Psoas muscle (tissue), 8 donors: ENCODE measurements around the gene TMEM185A. TPM values are rescaled to one million over a fixed set of nuclear protein-coding genes. Genes with fewer than 3 reads are reported as not detected.
"Not testable (repeated sequence)": the region's sequence is repeated elsewhere in the genome, so short reads cannot be mapped to it uniquely, and the experiment has no call there.

Experiments
- ATAC-seq, 4 donors: fragments of 200-7000 bp; cut with Tn5 transposase; one replicate each; pipeline ENCODE4 v1.9.1; 2020; ENCODE audit warnings: moderate library complexity in 3 of 4, mild to moderate bottlenecking in 2 of 4
- DNase-seq, 2 donors: peaks; one replicate each; pipeline ENCODE4 v3.0.0-alpha.2; 2020
- H3K27ac ChIP-seq: fragments of 200-600 bp; one replicate; pipeline ENCODE4 v1.8.0; 2022
- H3K27me3 ChIP-seq, 3 donors: fragments of 200-600 bp in 1 of 3; one replicate each; pipeline versions ENCODE4 v1.6.1 to v1.8.0; 2013 to 2022; ENCODE audit warnings: low read length in 2 of 3, mild to moderate bottlenecking in 2 of 3, moderate library complexity in 1 of 3; ENCODE audit not compliant: insufficient read depth in 3 of 3
- H3K36me3 ChIP-seq, 2 donors: fragments of 200-600 bp in 1 of 2; one replicate each; pipeline versions ENCODE4 v1.6.1 to v1.8.0; 2013 to 2022; ENCODE audit warnings: low read depth in 1 of 2, mild to moderate bottlenecking in 1 of 2, moderate library complexity in 1 of 2; ENCODE audit not compliant: insufficient read depth in 1 of 2
- H3K4me1 ChIP-seq: fragments of 200-600 bp; one replicate; pipeline ENCODE4 v1.8.0; 2022
- H3K4me3 ChIP-seq: fragments of 200-600 bp; one replicate; pipeline ENCODE4 v1.8.0; 2022; ENCODE audit warnings: mild to moderate bottlenecking
- H3K9me3 ChIP-seq: fragments of 200-600 bp; one replicate; pipeline ENCODE4 v1.8.0; 2022
- WGBS, 3 donors: extraction: QIAGEN DNeasy Blood & Tissue Kit; methylation state at CpG; one replicate each; pipeline versions ENCODE4 v1.1.6 to v1.1.7; 2013; 5-methylcytosine and 5-hydroxymethylcytosine counted together
- intact Hi-C, 2 donors: fragments of 100-400 bp; cut with DNase I; formaldehyde crosslinking; loops; one replicate each; pipeline versions ENCODE4 v1.11.0 to v1.14.2; 2022
- polyA plus RNA-seq, 3 donors: library from polyadenylated mRNA; stranded (reverse); fragments of 200-250 nt; gene quantifications; one replicate each; pipeline ENCODE4 v1.2.3, GENCODE V29; 2013
- total RNA-seq, 4 donors: library from RNA; stranded (reverse); fragmentation: NEBNext Ultra II Directional in 2 of 4; extraction: Animal tissue kit (Norgen Biotek cat#: 25700) in 2 of 4; gene quantifications; one replicate each; pipeline versions ENCODE4 v1.2.1 to v1.2.4, GENCODE V29; 2021 to 2023
- TF ChIP-seq, protein P1 (sequence below): fragments of 200-600 bp; IDR thresholded peaks from one replicate; pipeline ENCODE4 v1.8.0; 2022; ENCODE audit warnings: antibody characterized with exemption
- donor health status: healthy with polysubstance abuse.
- donor health status: DM: no; HTN: no; CAD: no; lungs with moderate emphysema.
- donor health status: Bipolar disorder and iron deficiency.
- donor health status: healthy.
- donor health status: DM: yes; HTN: yes; CAD: no.
- donor health status: DM: no; HTN: no; CAD: no.
- donor health status: DM: no; HTN: no; CAD: no.
- donor health status: DM: yes; HTN: yes; CAD: no.

The TMEM185A gene
- total and polyA plus RNA-seq, 7 donors: 6.3 to 17.5 (median 9.5) TPM

- intact Hi-C loops: not testable (repeated sequence)
- WGBS, 3 donors: no CpG with 5 or more reads among the region's 7 CpGs
Observed at GRCh38 chrX:149590993-149591392, 40.6 kb downstream of the TMEM185A start.

DNA sequence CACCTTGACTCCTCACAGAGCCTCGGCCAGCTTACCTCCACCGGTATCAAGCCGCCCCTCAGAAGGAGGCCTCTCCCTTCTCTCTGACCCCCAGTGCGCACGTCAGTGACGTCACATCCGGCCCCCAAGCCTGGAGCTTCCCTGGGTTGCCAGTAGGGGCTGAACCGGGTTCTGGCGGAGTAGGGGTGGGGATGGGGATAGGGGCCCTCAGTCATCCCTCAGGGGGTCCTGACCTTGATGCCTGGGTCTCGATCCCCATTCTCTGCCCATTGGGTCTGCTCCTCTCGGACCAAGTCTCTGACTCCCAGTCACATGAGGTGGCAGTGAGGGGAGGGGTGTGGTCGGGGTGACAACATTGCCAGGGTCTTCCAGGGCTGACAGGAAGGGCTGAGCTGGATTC lies 44.2 kb downstream of the TMEM185A start, which contains the start of gene MAGEA9B:
MAGEA9B (minus strand) TSS at position 101 of the 400 bp plus-strand sequence. CDS start 4,280 bp downstream, outside the sequence.
- intact Hi-C loops, H3K4me3 ChIP-seq, H3K4me1 ChIP-seq, H3K27ac ChIP-seq, ATAC-seq, H3K9me3 ChIP-seq, DNase-seq, H3K27me3 ChIP-seq, H3K36me3 ChIP-seq: not testable (repeated sequence)
- no CpG with 5 or more reads among the region's 12 CpGs for WGBS, 3 donors

More at GRCh38 chrX:149590993-149591392, 40.6 kb downstream of the TMEM185A start:
- H3K27me3 ChIP-seq, H3K9me3 ChIP-seq, DNase-seq, H3K36me3 ChIP-seq, H3K4me3 ChIP-seq, H3K4me1 ChIP-seq, ATAC-seq, H3K27ac ChIP-seq: not testable (repeated sequence)

DNA sequence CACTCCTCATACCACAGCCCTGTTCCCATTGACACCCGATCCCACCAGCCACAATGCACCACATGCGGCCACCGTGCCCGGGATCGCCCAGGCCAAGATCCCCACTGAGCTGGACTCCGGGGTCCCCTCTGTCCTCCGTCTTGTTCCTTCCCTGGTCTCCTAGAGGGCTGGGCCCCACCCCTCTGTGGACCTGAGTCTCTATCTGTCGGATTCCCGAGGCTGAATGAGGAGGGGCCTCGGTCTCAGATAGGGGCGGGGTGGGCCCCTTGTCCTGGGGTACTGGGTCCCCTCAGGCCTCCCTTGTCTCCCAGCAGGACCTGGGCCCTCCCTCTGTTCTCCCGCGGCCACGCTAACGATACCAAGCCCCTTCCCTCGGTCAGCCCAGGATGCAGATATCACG lies 46.0 kb downstream of the TMEM185A start:
- H3K36me3 ChIP-seq, H3K4me3 ChIP-seq, DNase-seq, H3K4me1 ChIP-seq, H3K9me3 ChIP-seq, H3K27ac ChIP-seq, H3K27me3 ChIP-seq, intact Hi-C loops, ATAC-seq: not testable (repeated sequence)
- 88 to 91% (median 90%) methylated on average over 2 to 4 of the region's 17 CpGs for WGBS, 3 donors

GRCh38 chrX:149573456-149573855 lies 58.1 kb downstream of the TMEM185A start:
- DNase-seq, H3K4me1 ChIP-seq, ATAC-seq, H3K9me3 ChIP-seq, H3K36me3 ChIP-seq, H3K4me3 ChIP-seq, H3K27me3 ChIP-seq, H3K27ac ChIP-seq, intact Hi-C loops: not testable (repeated sequence)
- no CpG with 5 or more reads among the region's 1 CpG for whole genome bisulfite sequencing, 3 donors

GRCh38 chrX:149572743-149573142 lies 58.8 kb downstream of the TMEM185A start:
- DNase-seq: no peak
- Histone ChIP-seq H3K9me3 (no peaks in the 10 kb centered on the region), H3K27ac (no peak overlapping the region), H3K4me1 (no peaks in the 10 kb centered on the region), H3K27me3 (no peaks in the 10 kb centered on the region), H3K4me3 (no peak overlapping the region), H3K36me3 (no peaks in the 10 kb centered on the region)
- intact Hi-C loops: no loop called here
- TF ChIP-seq, protein P1, sequence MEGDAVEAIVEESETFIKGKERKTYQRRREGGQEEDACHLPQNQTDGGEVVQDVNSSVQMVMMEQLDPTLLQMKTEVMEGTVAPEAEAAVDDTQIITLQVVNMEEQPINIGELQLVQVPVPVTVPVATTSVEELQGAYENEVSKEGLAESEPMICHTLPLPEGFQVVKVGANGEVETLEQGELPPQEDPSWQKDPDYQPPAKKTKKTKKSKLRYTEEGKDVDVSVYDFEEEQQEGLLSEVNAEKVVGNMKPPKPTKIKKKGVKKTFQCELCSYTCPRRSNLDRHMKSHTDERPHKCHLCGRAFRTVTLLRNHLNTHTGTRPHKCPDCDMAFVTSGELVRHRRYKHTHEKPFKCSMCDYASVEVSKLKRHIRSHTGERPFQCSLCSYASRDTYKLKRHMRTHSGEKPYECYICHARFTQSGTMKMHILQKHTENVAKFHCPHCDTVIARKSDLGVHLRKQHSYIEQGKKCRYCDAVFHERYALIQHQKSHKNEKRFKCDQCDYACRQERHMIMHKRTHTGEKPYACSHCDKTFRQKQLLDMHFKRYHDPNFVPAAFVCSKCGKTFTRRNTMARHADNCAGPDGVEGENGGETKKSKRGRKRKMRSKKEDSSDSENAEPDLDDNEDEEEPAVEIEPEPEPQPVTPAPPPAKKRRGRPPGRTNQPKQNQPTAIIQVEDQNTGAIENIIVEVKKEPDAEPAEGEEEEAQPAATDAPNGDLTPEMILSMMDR: no peak
- WGBS, 3 donors: 36 to 45% methylated on average over 1 of the region's 1 CpG; no CpG with 5 or more reads in 1 of the 3 donors
- ATAC-seq: no peak

GRCh38 chrX:149571770-149572169 lies 59.8 kb downstream of the TMEM185A start:
- DNase-seq (no peak), ATAC-seq (no peak)
- Histone ChIP-seq H3K36me3 (no peaks in the 10 kb centered on the region), H3K4me3 (no peak overlapping the region), H3K27me3 (no peaks in the 10 kb centered on the region), H3K27ac (no peak overlapping the region), H3K4me1 (no peaks in the 10 kb centered on the region), H3K9me3 (no peaks in the 10 kb centered on the region)
- TF ChIP-seq, protein P1: no peak
- intact Hi-C loops: no loop called here
- 68 to 81% methylated on average over 7 of the region's 7 CpGs; no CpG with 5 or more reads in 1 of the 3 donors for whole genome bisulfite sequencing, 3 donors

GRCh38 chrX:149570668-149571067 lies 60.9 kb downstream of the TMEM185A start:
- Histone ChIP-seq H3K4me3 (no peak overlapping the region), H3K27ac (no peak overlapping the region), H3K36me3 (no peaks in the 10 kb centered on the region), H3K27me3 (no peaks in the 10 kb centered on the region), H3K9me3 (no peaks in the 10 kb centered on the region), H3K4me1 (no peaks in the 10 kb centered on the region)
- TF ChIP-seq, protein P1: no peak
- WGBS, 3 donors: 52 to 74% methylated on average over 6 of the region's 6 CpGs; no CpG with 5 or more reads in 1 of the 3 donors
- intact Hi-C loops: no loop called here
- no peak for ATAC-seq
- no peak for DNase-seq
